Naive B cell (primary cell): ENCODE measurements around the gene FEM1C. TPM values are rescaled to one million over a fixed set of nuclear protein-coding genes. Genes with fewer than 3 reads are reported as not detected.

Source experiments
- ATAC-seq, 2 donors: fragments of 150-1000 bp; cut with Tn5 transposase; 2 replicates each; pipeline ENCODE4 v1.10.0; 2021; ENCODE audit warnings: low read depth in 2 of 2, mild to moderate bottlenecking in 2 of 2, moderate library complexity in 2 of 2
- DNase-seq: peaks from one replicate; pipeline ENCODE4 v3.0.0; 2022
- H3K27ac Mint-ChIP-seq, 6 donors: one replicate each; pipeline ENCODE4 v1.8.0; 2020 to 2022; ENCODE audit warnings: mild to moderate bottlenecking in 6 of 6, mixed read lengths in 6 of 6, moderate library complexity in 5 of 6, inconsistent platforms in 2 of 6
- H3K27me3 Mint-ChIP-seq, 3 donors: one replicate each; pipeline ENCODE4 v1.8.0; 2021 to 2022; ENCODE audit warnings: mixed read lengths in 3 of 3, mild to moderate bottlenecking in 1 of 3
- H3K36me3 Mint-ChIP-seq, 2 donors: one replicate each; pipeline ENCODE4 v1.8.0; 2020 to 2022; ENCODE audit warnings: mixed read lengths in 2 of 2, inconsistent platforms in 1 of 2, mild to moderate bottlenecking in 1 of 2
- H3K4me1 Mint-ChIP-seq, 3 donors: one replicate each; pipeline ENCODE4 v1.8.0; 2020 to 2022; ENCODE audit warnings: mixed read lengths in 3 of 3, inconsistent platforms in 1 of 3, mild to moderate bottlenecking in 1 of 3, moderate library complexity in 1 of 3
- H3K4me3 Mint-ChIP-seq, 8 donors: one replicate each; pipeline ENCODE4 v1.8.0; 2020 to 2022; ENCODE audit warnings: mild to moderate bottlenecking in 8 of 8, mixed read lengths in 8 of 8, moderate library complexity in 8 of 8, inconsistent platforms in 2 of 8
- H3K9me3 Mint-ChIP-seq, 7 donors: one replicate each; pipeline ENCODE4 v1.8.0; 2020 to 2022; ENCODE audit warnings: mixed read lengths in 7 of 7, mild to moderate bottlenecking in 5 of 7, inconsistent platforms in 2 of 7, moderate library complexity in 1 of 7
- polyA plus RNA-seq, 6 donors: library from polyadenylated mRNA; unstranded; fragments of 300-500 nt; fragmentation: Illumina TruSeq; gene quantifications; one replicate each; pipeline ENCODE4 v1.2.3, GENCODE V29; 2021; ENCODE audit warnings: low read depth in 6 of 6

The FEM1C gene
- polyA plus RNA-seq, 6 donors from 2014 or later, result 1.2 to 2.7 (median 1.6) TPM; not detected in 1

DNA sequence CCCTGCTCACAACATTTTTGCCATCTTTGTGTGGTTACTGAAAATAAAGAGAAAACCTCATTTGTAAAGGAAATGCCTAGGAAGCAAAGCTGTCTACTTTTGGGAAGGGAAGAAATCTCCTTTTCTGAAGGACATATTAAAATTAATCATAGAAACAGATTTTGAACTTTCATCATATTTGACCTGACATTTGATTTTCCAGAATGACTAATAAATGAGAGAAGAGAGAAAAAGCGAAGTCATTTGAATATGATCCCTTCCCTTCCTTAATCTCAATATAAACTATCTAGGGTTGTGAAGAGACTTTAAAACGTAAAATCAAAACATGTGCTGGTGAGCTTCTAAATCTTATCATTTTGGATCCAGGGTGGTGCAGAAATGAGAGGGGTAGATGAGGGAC lies 66.3 kb downstream of the FEM1C start:
- Mint-ChIP-seq H3K9me3 (peaks cover 0 to 3% (median 0%) of the 10 kb centered on the region in 7 donors), H3K4me1 (no peaks in the 10 kb centered on the region), H3K27ac (no peak overlapping the region), H3K27me3 (peaks cover 24 to 47% (median 30%) of the 10 kb centered on the region in 3 donors), H3K36me3 (no peaks in the 10 kb centered on the region), H3K4me3 (no peak overlapping the region)
- DNase-seq, result no peak
- no peak for ATAC-seq

DNA sequence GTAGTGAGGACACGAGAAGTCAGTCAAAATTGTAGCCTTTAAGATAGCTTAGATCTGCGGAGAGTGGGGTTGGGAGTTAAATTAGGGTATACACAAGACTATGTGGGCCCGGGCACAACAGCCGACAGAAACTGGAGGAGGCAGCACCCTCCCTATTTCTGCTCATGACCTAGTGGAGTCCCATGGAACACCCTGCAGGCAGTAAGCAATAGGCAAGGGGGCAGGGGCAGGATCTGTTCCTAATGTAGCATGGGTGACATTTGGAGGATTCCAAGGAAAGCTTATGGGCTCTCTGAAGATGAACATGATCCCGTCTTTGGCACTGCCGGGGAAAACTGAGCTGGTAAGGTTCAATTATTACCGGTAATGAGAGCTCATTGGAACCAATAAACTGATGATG lies 67.0 kb downstream of the FEM1C start:
- H3K27ac Mint-ChIP-seq, result no peak overlapping the region
- H3K9me3 Mint-ChIP-seq, result peaks cover 0 to 3% (median 0%) of the 10 kb centered on the region in 7 donors
- DNase-seq (no peak), ATAC-seq (no peak)
- no peak overlapping the region for H3K4me3 Mint-ChIP-seq
- H3K4me1 Mint-ChIP-seq, result no peaks in the 10 kb centered on the region
- H3K27me3 Mint-ChIP-seq, result peaks cover 24 to 47% (median 30%) of the 10 kb centered on the region in 3 donors
- no peaks in the 10 kb centered on the region for H3K36me3 Mint-ChIP-seq

- H3K27ac Mint-ChIP-seq, result no peak overlapping the region
- H3K4me1 Mint-ChIP-seq, result no peaks in the 10 kb centered on the region
- DNase-seq, result no peak
- peaks cover 24 to 47% (median 30%) of the 10 kb centered on the region in 3 donors for H3K27me3 Mint-ChIP-seq
- H3K9me3 Mint-ChIP-seq, result peaks cover 0 to 3% (median 0%) of the 10 kb centered on the region in 7 donors
- ATAC-seq, result no peak
- H3K36me3 Mint-ChIP-seq, result no peaks in the 10 kb centered on the region
- no peak overlapping the region for H3K4me3 Mint-ChIP-seq
Measured at GRCh38 chr5:115475788-115476187, 68.8 kb downstream of the FEM1C start.

GRCh38 chr5:115472271-115473025 lies 72.1 kb downstream of the FEM1C start:
- H3K27ac Mint-ChIP-seq, result peak overlapping the region in 1 of 6 donors; percentile 20
- H3K4me1 Mint-ChIP-seq, result no peaks in the 10 kb centered on the region
- DNase-seq, result no peak
- ATAC-seq, result no peak
- H3K36me3 Mint-ChIP-seq, result no peaks in the 10 kb centered on the region
- peaks cover 16 to 27% (median 17%) of the 10 kb centered on the region in 3 donors for H3K27me3 Mint-ChIP-seq
- no peak overlapping the region for H3K4me3 Mint-ChIP-seq
- peaks cover 0 to 3% (median 0%) of the 10 kb centered on the region in 7 donors for H3K9me3 Mint-ChIP-seq

DNA sequence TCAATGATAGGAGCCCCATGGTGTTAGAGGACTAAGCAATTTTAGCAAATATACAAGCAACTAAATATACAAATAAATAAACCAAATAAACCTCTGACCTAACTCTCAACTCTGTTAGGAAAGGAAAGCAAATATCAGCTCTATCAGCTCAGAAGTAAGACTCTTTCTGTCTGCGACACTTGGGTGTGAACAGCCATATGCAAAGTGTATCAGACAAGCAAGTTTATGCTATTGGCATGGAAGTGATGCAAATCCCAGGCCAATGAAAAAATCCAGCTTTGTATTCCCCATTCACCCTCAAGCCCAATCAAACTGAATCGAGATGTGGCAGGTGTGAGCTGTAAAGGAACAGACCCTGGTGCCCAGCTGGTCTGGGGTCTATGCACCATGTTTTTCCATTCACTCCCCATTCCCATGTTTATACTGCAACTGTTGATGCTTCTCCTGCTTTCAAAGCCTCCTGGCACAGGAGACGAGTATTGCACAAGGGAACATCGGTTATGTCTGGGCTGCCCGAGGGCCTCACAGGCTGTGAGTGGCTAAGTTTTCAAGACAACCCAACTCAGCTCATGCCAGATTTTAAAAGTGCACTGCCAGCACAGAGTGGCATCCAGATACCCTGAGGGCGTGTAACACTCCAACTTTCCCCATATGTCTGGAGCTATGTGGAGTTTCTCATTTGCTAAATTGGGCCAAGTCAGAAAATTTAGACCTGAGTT lies 73.1 kb downstream of the FEM1C start:
- peaks cover 0 to 3% (median 0%) of the 10 kb centered on the region in 7 donors for H3K9me3 Mint-ChIP-seq
- no peaks in the 10 kb centered on the region for H3K36me3 Mint-ChIP-seq
- H3K27me3 Mint-ChIP-seq, result peaks cover 7 to 18% (median 8%) of the 10 kb centered on the region in 3 donors
- DNase-seq (no peak), ATAC-seq (no peak)
- no peak overlapping the region for H3K4me3 Mint-ChIP-seq
- no peak overlapping the region for H3K27ac Mint-ChIP-seq
- no peaks in the 10 kb centered on the region for H3K4me1 Mint-ChIP-seq

DNA sequence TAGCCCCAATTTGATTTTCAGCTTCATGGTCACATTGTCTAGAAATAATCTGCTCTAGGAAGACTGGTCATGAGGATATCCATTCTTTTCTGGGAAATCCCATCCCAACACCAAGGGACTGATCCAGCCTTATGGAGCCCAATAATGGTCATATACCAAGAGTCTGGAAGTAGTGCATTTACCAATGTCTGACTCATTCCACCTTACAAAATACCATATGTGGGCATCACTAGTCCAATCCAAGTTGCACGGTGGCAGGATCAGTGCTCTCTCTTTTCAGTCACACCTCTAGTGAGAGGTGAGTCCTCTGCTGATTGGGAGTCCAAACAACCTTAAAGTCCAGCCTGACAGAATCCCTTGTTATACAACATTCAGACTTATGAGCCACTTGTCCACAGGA lies 73.7 kb downstream of the FEM1C start:
- Mint-ChIP-seq H3K36me3 (no peaks in the 10 kb centered on the region), H3K27ac (no peak overlapping the region), H3K4me3 (no peak overlapping the region), H3K9me3 (peaks cover 0 to 3% (median 0%) of the 10 kb centered on the region in 7 donors), H3K4me1 (no peaks in the 10 kb centered on the region), H3K27me3 (peaks cover 2 to 12% (median 8%) of the 10 kb centered on the region in 3 donors)
- no peak for DNase-seq
- no peak for ATAC-seq

Other genes starting within 250 kb of the FEM1C start
- gene CCDC112, start 248.1 kb downstream of the FEM1C start, polyA plus RNA-seq, result 10 to 100 TPM in 5 of 6 donors, 1 to 10 TPM in 1; 7.2 to 17.2 (median 11.4) TPM
- gene TICAM2, start 57.7 kb upstream of the FEM1C start, polyA plus RNA-seq, result 1 to 10 TPM in 3 of 6 donors, under 1 TPM in 2, not detected in 1; 0.89 to 2.3 (median 1.3) TPM
- 10 to 100 TPM; 15.6 to 43.4 (median 27.8) TPM for gene TMED7, start 81.3 kb upstream of the FEM1C start, polyA plus RNA-seq